ENCODE measurements around the gene SVIL.
"Not testable (repeated sequence)": the region's sequence is repeated elsewhere in the genome, so short reads cannot be mapped to it uniquely, and the experiment has no call there.

Gene SVIL

DNA sequence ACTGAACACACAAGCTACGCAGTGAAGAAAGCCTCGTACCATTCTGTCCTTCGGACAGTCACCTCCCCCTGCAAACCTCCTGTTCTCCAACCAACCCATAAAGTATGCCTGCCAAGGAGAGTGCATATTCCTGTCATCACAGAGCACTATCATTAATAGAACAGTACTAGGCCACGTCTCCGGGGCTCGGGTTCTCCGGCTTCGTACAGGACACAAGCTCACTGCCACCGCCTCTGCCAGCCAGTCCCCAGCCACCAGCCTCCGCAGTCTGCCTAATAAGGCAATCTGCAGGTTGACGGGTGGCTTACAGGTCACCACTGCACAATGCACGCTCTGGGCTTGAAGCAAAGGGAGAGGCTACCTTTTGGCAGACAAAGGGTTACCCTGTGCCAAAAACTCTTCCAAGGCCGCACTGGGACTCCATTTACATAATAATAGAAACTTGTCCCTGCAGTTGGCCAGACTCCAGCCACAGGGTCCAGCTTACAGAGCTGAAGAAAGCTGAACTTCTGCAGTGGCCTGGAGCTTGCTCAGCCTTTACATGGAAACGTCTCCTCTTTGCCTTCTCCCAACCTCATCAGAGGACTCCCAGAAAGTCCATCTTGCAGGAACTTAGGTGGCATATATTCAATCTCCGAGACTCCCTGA is 47.5 kb downstream of the SVIL start:
- H3K4me3 ChIP-seq (ENCODE audit: low read depth, low read length); H3K27ac ChIP-seq (ENCODE audit: low read depth, low read length); H3K27me3 ChIP-seq (ENCODE audit: control insufficient read depth, insufficient read depth, low read length); H3K9me3 ChIP-seq (ENCODE audit: control insufficient read depth, insufficient read depth, low read depth, low read length); H3K36me3 ChIP-seq (ENCODE audit: control insufficient read depth, insufficient read depth, low read length); H3K9ac ChIP-seq (ENCODE audit: low read length): not testable (repeated sequence)
- H3K4me1 ChIP-seq (ENCODE audit: control insufficient read depth, insufficient read depth, low read length): peaks cover 38% of the 10 kb centered on the region

DNA sequence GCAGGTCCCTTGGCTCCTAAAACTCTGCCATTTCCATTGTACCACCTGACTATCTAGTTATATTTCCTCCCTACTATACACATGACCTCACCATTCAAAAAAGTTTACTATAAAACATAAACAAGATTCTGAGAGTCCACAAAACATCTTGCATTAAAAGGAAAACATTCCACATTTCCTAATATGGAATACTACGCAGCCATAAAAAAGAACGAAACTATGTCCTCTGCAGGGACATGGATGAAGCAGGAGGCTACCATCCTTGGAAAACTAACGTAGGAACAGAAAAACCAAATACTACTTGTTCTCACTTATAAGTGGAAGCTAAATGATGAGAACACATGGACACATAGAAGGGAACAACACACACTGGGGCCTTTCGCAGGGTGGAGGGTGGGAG is 48.3 kb downstream of the SVIL start:
- Histone ChIP-seq H3K4me3 (ENCODE audit: low read depth, low read length) (no peak overlapping the region), H3K4me1 (ENCODE audit: control insufficient read depth, insufficient read depth, low read length) (peaks cover 38% of the 10 kb centered on the region), H3K27ac (ENCODE audit: low read depth, low read length) (no peak overlapping the region), H3K36me3 (ENCODE audit: control insufficient read depth, insufficient read depth, low read length) (no peaks in the 10 kb centered on the region), H3K9me3 (ENCODE audit: control insufficient read depth, insufficient read depth, low read depth, low read length) (no peaks in the 10 kb centered on the region), H3K9ac (ENCODE audit: low read length) (no peak overlapping the region), H3K27me3 (ENCODE audit: control insufficient read depth, insufficient read depth, low read length) (no peaks in the 10 kb centered on the region)

DNA sequence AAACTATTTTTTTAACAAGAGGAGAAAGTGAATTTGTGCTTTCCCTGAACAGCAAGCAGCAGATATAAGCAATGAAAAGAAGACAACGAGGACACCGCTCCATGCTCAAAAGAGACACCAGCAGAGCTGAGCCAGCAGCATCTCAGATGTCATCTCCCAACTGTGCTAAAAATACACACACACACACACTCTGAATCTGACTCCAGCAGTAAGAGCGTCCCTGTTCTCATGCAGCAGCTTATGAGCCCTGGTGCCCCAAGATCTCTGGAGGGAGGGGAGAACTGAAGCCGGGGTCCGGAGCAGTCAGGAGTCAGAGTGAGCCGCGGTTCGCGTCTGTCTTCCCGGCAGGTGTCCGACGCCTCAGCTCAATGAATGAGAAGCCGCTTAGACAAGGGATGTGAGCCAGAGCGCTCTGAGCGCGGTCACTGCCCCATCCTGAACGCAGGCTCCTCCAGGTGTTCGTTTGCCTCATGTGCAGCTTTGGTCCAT is 49.2 kb downstream of the SVIL start:
- Histone ChIP-seq H3K27ac (ENCODE audit: low read depth, low read length) (no peak overlapping the region), H3K36me3 (ENCODE audit: control insufficient read depth, insufficient read depth, low read length) (no peaks in the 10 kb centered on the region), H3K4me3 (ENCODE audit: low read depth, low read length) (no peak overlapping the region), H3K27me3 (ENCODE audit: control insufficient read depth, insufficient read depth, low read length) (no peaks in the 10 kb centered on the region), H3K4me1 (ENCODE audit: control insufficient read depth, insufficient read depth, low read length) (peaks cover 37% of the 10 kb centered on the region), H3K9me3 (ENCODE audit: control insufficient read depth, insufficient read depth, low read depth, low read length) (no peaks in the 10 kb centered on the region), H3K9ac (ENCODE audit: low read length) (no peak overlapping the region)

DNA sequence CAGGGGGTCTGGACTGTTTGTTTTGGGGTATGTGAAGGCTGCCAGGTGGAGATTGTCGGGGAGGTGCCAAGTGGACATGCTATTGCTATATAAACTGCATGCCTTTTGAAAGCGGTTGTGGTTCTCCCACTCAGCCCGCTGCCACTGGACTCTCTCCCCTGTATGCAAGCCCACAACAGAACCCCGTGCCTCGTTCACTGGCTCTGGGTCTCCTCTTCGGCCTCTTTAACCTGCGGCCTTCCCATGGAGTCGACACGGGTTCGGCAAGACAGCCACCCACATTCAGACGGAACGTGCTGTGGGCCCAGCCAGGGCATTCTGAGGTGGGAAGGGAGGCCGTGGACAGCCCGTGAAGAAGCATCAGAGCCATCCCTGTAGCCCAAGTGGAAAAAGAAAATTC is 50.3 kb downstream of the SVIL start:
- Histone ChIP-seq H3K27me3 (ENCODE audit: control insufficient read depth, insufficient read depth, low read length) (no peaks in the 10 kb centered on the region), H3K27ac (ENCODE audit: low read depth, low read length) (no peak overlapping the region), H3K9me3 (ENCODE audit: control insufficient read depth, insufficient read depth, low read depth, low read length) (no peaks in the 10 kb centered on the region)

DNA sequence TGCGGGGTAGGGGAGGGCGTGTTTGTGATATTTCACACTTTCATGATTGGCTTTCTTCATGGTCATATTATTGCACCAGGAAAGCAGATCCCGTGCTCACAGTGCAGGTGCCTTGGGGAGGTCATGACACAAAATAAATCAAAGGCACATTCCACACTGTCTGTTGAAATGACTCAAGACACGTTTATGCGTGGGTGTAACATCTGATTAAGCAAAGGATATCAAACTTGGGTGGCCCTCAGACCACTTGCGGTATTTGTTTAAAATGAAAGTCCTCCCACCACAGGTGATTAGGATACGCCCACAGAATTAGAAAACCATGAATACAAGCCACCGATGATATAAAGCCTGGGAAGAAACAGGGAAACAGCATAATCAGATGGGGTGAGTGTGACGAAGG is 51.1 kb downstream of the SVIL start:
- Histone ChIP-seq H3K27me3 (ENCODE audit: control insufficient read depth, insufficient read depth, low read length) (no peaks in the 10 kb centered on the region), H3K4me3 (ENCODE audit: low read depth, low read length) (no peak overlapping the region), H3K9ac (ENCODE audit: low read length) (no peak overlapping the region), H3K36me3 (ENCODE audit: control insufficient read depth, insufficient read depth, low read length) (peaks cover 4% of the 10 kb centered on the region; the same call in 1 of the 2 replicates), H3K9me3 (ENCODE audit: control insufficient read depth, insufficient read depth, low read depth, low read length) (no peaks in the 10 kb centered on the region), H3K4me1 (ENCODE audit: control insufficient read depth, insufficient read depth, low read length) (peaks cover 18% of the 10 kb centered on the region), H3K27ac (ENCODE audit: low read depth, low read length) (no peak overlapping the region)

More for the DNA sequence above, 50.3 kb downstream of the SVIL start:
- no peak overlapping the region for H3K4me3 ChIP-seq (ENCODE audit: low read depth, low read length)
- no peak overlapping the region for H3K9ac ChIP-seq (ENCODE audit: low read length)
- peaks cover 26% of the 10 kb centered on the region for H3K4me1 ChIP-seq (ENCODE audit: control insufficient read depth, insufficient read depth, low read length)
- peaks cover 2% of the 10 kb centered on the region; the same call in 1 of the 2 replicates for H3K36me3 ChIP-seq (ENCODE audit: control insufficient read depth, insufficient read depth, low read length)

DNA sequence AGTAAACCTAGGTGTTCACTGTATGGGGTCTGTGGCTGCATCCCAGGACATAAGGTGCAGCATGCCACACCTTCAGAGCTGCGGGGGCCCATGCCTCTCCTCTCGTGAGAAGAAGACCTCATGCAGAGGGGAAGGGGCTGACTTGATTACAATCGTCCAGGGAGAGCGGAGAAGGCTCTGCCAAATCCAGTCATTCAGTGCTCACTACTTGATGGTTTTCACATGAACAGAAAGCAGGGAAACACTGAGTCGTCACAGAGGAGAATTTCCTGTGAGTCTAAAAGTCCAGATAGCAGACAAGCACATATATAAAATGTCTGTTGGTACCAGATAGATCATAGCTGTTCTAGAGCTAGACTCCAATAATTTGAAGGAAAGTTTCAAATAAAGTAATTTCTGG is 52.0 kb downstream of the SVIL start:
- H3K9me3 ChIP-seq (ENCODE audit: control insufficient read depth, insufficient read depth, low read depth, low read length); H3K27ac ChIP-seq (ENCODE audit: low read depth, low read length); H3K4me3 ChIP-seq (ENCODE audit: low read depth, low read length); H3K36me3 ChIP-seq (ENCODE audit: control insufficient read depth, insufficient read depth, low read length); H3K9ac ChIP-seq (ENCODE audit: low read length); H3K27me3 ChIP-seq (ENCODE audit: control insufficient read depth, insufficient read depth, low read length): not testable (repeated sequence)
- peaks cover 10% of the 10 kb centered on the region for H3K4me1 ChIP-seq (ENCODE audit: control insufficient read depth, insufficient read depth, low read length)

DNA sequence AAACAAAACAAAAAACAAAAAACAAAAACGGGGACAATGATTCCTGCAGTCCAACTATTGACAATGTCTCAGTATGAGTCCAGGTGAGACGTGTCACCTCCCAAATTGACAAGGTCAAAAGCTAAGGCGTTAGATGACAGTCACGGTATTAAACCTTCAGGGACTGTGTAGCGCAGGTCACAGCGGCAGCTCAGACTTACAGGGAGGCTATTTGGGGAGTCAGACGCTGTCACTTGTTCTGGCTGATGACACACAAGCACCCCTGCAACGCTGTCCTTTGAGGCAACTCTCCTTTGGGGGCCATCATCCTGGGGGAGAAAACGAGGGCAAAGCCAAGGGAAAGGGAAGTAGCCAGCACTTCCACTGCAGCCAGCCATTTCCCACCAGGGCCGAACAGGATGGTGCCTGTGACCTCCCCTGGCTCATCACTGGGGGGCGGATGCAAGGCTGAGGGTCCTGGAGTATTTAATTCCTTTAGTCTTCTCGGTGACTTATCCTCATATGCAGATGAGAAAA is 55.3 kb downstream of the SVIL start:
- no peak overlapping the region for H3K27ac ChIP-seq (ENCODE audit: low read depth, low read length)
- H3K4me3 ChIP-seq (ENCODE audit: low read depth, low read length): no peak overlapping the region
- peaks cover 6% of the 10 kb centered on the region for H3K36me3 ChIP-seq (ENCODE audit: control insufficient read depth, insufficient read depth, low read length)
- no peak overlapping the region for H3K9ac ChIP-seq (ENCODE audit: low read length)
- H3K4me1 ChIP-seq (ENCODE audit: control insufficient read depth, insufficient read depth, low read length): peaks cover 6% of the 10 kb centered on the region; the same call in 1 of the 2 replicates
- no peaks in the 10 kb centered on the region for H3K27me3 ChIP-seq (ENCODE audit: control insufficient read depth, insufficient read depth, low read length)
- no peaks in the 10 kb centered on the region for H3K9me3 ChIP-seq (ENCODE audit: control insufficient read depth, insufficient read depth, low read depth, low read length)

DNA sequence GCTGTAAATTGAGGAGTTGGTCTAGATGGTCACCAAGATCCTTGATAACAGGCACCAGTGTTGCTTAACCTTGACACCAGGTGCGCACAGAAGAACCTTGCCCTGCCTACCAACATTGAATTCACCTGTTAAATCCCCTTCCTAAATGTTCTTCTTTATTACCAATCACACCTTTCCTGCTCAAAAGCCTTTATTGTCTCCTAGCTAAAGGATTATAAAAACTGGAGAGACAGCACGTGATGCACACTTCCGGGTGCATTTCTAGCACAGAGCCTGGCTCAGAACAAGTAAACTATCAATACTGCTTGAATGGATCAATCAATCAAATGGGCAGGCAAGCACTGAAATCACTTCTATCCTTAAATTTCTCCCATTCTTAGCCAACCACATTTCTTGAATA is 56.3 kb downstream of the SVIL start:
- Histone ChIP-seq H3K9ac (ENCODE audit: low read length) (no peak overlapping the region), H3K27ac (ENCODE audit: low read depth, low read length) (no peak overlapping the region), H3K4me3 (ENCODE audit: low read depth, low read length) (no peak overlapping the region), H3K27me3 (ENCODE audit: control insufficient read depth, insufficient read depth, low read length) (no peaks in the 10 kb centered on the region), H3K36me3 (ENCODE audit: control insufficient read depth, insufficient read depth, low read length) (peaks cover 6% of the 10 kb centered on the region), H3K4me1 (ENCODE audit: control insufficient read depth, insufficient read depth, low read length) (peaks cover 6% of the 10 kb centered on the region; the same call in 1 of the 2 replicates), H3K9me3 (ENCODE audit: control insufficient read depth, insufficient read depth, low read depth, low read length) (no peaks in the 10 kb centered on the region)

DNA sequence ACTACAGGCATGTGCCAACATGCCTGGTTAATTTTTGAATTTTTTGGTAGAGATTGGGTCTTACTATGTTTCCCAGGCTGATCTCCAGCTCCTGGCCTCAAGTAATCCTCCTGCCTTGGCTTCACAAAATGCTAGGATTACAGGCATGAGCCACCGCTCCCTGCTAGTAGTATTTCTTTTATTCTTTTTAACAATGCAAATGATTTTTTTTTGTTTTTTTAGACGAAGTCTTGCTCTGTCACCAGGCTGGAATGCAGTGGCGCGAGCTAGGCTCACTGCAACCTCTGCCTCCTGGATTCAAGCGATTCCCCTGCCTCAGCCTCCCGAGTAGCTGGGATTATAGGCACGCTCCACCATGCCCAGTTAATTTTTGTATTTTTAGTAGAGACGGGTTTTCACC is 58.1 kb downstream of the SVIL start:
- Histone ChIP-seq H3K4me1 (ENCODE audit: control insufficient read depth, insufficient read depth, low read length) (peaks cover 6% of the 10 kb centered on the region; the same call in 1 of the 2 replicates), H3K4me3 (ENCODE audit: low read depth, low read length) (no peak overlapping the region), H3K27ac (ENCODE audit: low read depth, low read length) (0 out of 2 replicates have a peak overlapping the region, but pooled peaks have one; percentile 28), H3K27me3 (ENCODE audit: control insufficient read depth, insufficient read depth, low read length) (no peaks in the 10 kb centered on the region), H3K9me3 (ENCODE audit: control insufficient read depth, insufficient read depth, low read depth, low read length) (no peaks in the 10 kb centered on the region), H3K36me3 (ENCODE audit: control insufficient read depth, insufficient read depth, low read length) (peaks cover 6% of the 10 kb centered on the region), H3K9ac (ENCODE audit: low read length) (peak overlapping the region; percentile 20)

DNA sequence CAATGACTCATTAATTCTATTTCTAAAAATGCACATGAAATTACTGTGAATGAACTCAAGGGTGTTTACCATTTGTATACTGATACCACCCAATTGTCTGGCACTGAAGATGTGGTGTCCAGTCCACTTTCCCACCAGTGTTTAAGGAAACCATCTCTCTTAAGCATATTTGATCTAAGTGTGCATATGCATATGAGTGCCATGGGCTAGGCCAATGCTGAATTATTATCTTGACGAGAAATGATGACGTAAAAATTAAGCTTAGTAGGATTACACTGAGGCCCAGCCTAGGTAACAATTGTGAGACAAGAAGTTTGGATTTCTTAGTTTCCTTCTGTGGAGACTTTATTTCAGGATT is 59.7 kb downstream of the SVIL start:
- peaks cover 7% of the 10 kb centered on the region for H3K4me1 ChIP-seq (ENCODE audit: control insufficient read depth, insufficient read depth, low read length)
- no peak overlapping the region for H3K9ac ChIP-seq (ENCODE audit: low read length)
- H3K27me3 ChIP-seq (ENCODE audit: control insufficient read depth, insufficient read depth, low read length): no peaks in the 10 kb centered on the region
- no peak overlapping the region for H3K4me3 ChIP-seq (ENCODE audit: low read depth, low read length)
- H3K9me3 ChIP-seq (ENCODE audit: control insufficient read depth, insufficient read depth, low read depth, low read length): no peaks in the 10 kb centered on the region
- H3K27ac ChIP-seq (ENCODE audit: low read depth, low read length): no peak overlapping the region
- peaks cover 6% of the 10 kb centered on the region for H3K36me3 ChIP-seq (ENCODE audit: control insufficient read depth, insufficient read depth, low read length)

DNA sequence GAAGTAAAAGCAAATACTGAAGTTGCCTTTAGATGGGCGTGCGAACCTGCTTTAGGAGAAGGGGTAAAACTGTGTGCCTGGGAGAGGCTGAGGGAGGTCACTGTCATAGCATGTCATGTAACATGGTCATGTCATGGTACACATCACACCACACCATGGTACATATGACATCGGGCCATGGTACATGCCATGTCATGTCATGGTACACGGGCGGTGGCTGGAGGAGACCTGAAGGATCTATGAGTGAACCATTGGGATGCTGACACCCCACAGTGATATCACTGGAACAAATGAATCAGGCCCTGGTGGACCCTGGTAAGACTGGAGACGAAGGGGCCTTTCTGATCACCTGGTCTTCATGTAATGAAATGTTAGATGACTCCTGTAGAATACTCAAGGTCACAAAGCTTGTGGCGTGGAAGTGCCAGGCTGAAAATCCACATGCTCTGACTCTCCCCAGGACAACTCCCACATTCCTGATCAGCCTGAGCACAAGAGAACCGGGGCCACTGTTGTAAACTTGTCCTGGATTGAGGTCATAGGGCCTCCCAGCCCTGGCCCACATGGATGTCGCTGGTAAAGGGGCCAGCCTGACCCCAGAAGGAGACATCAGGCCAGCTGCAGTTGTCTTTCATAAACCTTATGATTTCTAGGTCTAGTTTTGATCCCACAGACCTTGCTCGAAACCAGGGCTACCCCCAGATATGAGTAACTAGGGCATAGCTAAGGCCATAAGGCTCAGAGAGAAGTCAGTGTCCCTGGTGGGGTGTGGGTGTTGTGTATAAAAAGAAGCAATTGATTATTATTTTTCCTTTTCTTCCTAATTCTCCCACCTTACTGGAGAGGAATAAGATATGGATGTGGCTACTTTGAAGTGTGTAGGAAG is 60.3 kb downstream of the SVIL start:
- H3K36me3 ChIP-seq (ENCODE audit: control insufficient read depth, insufficient read depth, low read length); H3K9me3 ChIP-seq (ENCODE audit: control insufficient read depth, insufficient read depth, low read depth, low read length); H3K27ac ChIP-seq (ENCODE audit: low read depth, low read length); H3K4me3 ChIP-seq (ENCODE audit: low read depth, low read length); H3K9ac ChIP-seq (ENCODE audit: low read length); H3K27me3 ChIP-seq (ENCODE audit: control insufficient read depth, insufficient read depth, low read length): not testable (repeated sequence)
- peaks cover 13% of the 10 kb centered on the region for H3K4me1 ChIP-seq (ENCODE audit: control insufficient read depth, insufficient read depth, low read length)

Data from HUES6 (cell line).